Epithelial cell of esophagus (primary cell): Measurements from ENCODE around the gene FAT4.

Experiments
- DNase-seq: peaks from one replicate; pipeline ENCODE4 v3.0.0; 2010; ENCODE audit warnings: low read depth
- H3K4me3 ChIP-seq: 2 replicates; pipeline ENCODE4 v1.5.1; 2011; ENCODE audit warnings: mild to moderate bottlenecking, low read length, control low read depth
- TF ChIP-seq, protein P1 (sequence below): IDR thresholded peaks from 2 replicates; pipeline ENCODE4 v1.5.1; 2011; ENCODE audit warnings: low read depth, mild to moderate bottlenecking, low read length, control low read depth, inconsistent platforms; ENCODE audit not compliant: insufficient read depth; ENCODE audit errors: missing control alignments

FAT4 gene

DNA sequence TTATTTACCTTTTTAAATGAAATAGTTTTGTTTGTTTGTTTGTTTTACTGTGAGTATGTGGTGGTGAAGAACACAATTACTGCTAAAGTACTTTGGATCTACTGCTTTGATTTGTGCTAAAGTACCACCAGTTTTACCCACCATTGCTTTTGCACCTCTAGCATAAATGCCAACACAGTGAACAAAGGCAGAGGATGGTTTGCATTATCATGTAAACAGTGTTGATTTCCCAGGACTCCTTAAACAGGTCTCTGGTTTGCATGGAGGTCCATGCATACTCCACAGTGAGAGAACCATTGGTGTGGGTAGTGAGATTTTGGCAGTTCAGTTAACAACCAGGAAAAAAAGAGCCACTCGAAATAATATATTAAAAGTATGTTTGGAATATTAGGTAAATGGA, 11.0 kb downstream of the FAT4 start:
- TF ChIP-seq, protein P1, sequence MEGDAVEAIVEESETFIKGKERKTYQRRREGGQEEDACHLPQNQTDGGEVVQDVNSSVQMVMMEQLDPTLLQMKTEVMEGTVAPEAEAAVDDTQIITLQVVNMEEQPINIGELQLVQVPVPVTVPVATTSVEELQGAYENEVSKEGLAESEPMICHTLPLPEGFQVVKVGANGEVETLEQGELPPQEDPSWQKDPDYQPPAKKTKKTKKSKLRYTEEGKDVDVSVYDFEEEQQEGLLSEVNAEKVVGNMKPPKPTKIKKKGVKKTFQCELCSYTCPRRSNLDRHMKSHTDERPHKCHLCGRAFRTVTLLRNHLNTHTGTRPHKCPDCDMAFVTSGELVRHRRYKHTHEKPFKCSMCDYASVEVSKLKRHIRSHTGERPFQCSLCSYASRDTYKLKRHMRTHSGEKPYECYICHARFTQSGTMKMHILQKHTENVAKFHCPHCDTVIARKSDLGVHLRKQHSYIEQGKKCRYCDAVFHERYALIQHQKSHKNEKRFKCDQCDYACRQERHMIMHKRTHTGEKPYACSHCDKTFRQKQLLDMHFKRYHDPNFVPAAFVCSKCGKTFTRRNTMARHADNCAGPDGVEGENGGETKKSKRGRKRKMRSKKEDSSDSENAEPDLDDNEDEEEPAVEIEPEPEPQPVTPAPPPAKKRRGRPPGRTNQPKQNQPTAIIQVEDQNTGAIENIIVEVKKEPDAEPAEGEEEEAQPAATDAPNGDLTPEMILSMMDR, result no peak
- no peak for DNase-seq
- no peak overlapping the region for H3K4me3 ChIP-seq

DNA sequence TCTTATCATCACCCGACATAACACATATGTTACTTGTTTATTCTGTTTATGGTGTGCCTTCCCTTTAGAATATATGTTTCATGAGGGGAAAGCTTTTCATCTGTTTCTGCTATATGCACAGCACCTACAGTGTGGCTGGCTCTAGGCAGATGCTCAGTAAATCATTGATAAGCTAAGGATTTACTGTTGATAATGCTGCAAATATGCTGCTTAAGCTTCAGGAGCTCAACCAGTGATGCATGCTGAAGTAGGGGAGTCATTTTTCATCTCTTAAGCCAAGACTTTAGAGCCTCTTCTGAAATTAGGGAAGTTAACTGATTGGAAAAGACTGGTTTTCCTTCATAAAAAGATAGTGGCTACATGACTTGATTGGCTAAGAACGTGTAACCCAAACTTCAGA, 16.4 kb downstream of the FAT4 start:
- DNase-seq, result no peak
- TF ChIP-seq, protein P1, result no peak

DNA sequence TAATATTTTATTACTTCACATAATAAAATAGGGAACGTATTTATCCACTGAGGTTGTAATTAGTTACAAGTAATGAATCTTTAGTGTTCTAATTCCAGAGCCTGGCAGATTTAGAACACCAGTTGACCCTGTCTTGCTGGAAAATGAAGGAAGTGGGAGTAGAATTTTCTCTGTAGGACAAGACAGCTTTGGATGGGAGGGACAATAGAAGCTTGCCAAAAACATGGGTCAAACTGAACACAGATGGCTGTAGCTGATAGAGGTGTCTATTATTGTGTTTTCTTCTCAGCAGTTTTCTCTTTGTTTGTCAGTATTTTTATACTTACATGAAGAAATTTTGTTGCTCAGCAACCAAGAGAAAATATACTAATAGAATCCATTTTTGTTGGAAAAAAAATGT, 20.2 kb downstream of the FAT4 start:
- no peak for DNase-seq
- TF ChIP-seq, protein P1, result no peak
- H3K4me3 ChIP-seq, result no peak overlapping the region

More for the DNA sequence above, 16.4 kb downstream of the FAT4 start:
- H3K4me3 ChIP-seq, result no peak overlapping the region

DNA sequence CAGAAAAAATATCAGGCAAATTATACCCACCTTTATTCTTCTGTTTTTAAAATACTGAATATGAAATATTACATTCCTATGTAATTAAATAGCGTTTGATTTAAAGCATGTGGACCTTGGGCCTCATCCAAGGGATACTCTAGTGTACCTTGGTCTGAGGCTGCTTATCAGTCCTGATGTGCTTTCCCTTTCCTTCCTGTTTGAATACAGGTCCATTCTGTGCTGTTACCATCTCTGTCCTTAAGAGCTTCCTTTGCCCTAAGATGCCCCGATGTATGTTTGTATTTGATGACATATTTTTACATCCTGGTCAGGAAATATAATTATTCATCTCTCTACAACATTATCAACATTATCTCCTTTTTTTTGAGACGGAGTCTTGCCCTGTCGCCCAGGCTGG, 24.1 kb downstream of the FAT4 start:
- TF ChIP-seq, protein P1, result no peak
- no peak for DNase-seq
- no peak overlapping the region for H3K4me3 ChIP-seq

DNA sequence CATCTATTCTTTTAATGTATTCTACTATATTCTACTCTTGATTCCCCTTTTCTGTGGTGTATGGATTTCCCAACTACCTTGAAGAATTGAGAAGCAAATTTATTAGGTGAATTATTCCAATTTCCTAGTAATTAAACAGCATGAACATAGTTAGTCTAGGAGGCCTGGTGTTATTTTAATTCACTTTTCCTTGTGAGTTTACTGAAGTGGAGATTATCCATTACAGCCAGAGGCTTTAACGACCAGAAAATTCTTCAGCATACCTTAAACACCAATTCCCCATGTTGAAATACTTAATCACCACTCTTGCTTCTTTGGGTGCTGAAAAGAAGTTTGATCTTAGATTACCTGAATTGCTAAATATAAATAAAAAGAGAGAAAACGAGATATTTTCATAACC, 29.4 kb downstream of the FAT4 start:
- no peak overlapping the region for H3K4me3 ChIP-seq
- TF ChIP-seq, protein P1, result no peak
- no peak for DNase-seq

DNA sequence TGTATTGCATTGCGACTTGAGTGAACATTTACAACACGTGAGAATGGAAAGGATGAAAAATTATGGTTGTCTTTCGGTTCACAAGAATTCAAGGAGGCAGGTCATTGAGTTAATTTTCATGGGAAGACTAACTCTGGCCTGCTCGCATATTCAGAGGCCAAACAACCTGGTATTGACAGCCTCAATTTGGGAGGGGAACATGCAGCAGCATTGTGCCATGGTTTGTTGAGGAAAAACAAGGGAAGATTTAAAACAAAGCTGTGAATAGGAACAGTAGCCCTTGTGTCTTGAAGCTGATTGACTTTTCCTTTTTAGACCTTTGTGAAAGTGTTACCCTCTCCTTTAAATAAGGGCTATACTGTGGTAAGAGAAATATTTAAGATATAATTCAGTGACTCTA, 31.9 kb downstream of the FAT4 start:
- no peak overlapping the region for H3K4me3 ChIP-seq
- TF ChIP-seq, protein P1, result no peak
- DNase-seq, result no peak

DNA sequence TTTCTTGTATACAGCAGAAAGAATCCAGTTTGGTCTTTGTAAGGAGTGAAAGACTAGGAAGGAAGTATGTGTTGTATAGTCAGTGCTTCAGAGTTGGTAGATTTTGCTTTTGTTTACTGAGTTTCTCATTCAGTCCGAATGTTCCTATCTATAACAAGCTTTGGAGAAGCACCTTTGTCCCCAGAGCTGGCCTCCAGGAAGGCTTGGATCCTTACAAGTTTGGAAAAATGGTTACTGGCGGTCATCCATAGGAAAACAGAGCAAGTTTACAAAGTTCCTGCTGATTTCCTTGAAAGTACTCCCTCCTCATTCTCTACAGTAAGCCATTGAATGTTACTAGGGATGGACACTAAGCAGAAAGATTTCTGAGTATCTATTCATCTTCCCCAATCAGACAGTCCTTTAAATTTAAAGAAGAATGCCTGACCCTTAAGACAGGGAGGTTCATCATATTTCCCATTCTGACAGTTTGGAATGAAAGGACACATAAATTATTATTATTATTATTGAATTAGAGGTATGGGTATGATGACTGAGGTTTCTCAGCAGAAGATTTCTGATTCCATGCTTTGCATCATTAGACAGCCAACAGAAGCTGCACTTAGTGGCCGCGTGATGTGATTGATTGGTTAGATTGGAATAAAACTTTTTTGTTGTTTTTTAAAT, 35.8 kb downstream of the FAT4 start:
- TF ChIP-seq, protein P1, result no peak
- no peak for DNase-seq
- H3K4me3 ChIP-seq, result no peak overlapping the region
